Inferior parietal cortex (tissue), 1 donor: ENCODE data around the gene CAPN15.

Experiments used
- DNase-seq: peaks from one replicate; pipeline ENCODE4 v3.0.0-alpha.2; 2016; ENCODE audit errors: extremely low spot score

CAPN15 gene

GRCh38 chr16:577796-578195, 50.3 kb downstream of the CAPN15 start:
- no peak for DNase-seq

DNA sequence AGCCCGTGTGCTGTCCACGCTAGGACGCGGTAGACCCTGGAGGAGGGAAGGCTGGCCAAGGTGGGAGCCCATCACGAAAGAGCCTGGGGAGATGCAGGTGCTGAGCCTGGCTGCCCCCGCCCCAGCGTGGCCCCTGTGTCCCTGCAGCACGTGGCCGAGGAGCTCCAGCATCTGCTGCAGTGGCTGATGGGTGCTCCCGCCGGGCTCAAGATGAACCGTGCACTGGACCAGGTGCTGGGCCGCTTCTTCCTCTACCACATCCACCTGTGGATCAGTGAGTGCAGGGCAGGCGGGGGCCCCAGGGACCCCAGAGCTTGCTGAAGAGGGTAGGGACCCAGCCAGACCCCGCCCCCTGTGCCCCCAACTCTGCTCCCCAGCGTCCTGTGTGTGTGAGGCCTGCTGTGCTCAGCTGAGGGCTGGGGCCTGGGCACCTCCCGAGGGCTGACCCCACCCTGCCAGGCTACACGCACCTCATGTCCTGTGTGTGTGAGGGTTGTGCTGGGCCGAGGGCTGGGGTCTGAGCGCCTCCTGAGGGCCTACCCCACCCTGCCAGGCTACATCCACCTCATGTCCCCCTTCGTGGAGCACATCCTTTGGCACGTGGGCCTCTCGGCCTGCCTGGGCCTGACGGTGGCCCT, 50.8 kb downstream of the CAPN15 start:
- no peak for DNase-seq

- DNase-seq, result peak; percentile 64
These were observed 51.4 kb downstream of the CAPN15 start for GRCh38 chr16:578870-579405.

GRCh38 chr16:580141-580945, 52.8 kb downstream of the CAPN15 start:
- DNase-seq, result no peak

- DNase-seq, result no peak
These were observed 53.5 kb downstream of the CAPN15 start for GRCh38 chr16:580946-581498.

GRCh38 chr16:582218-582613, 54.7 kb downstream of the CAPN15 start:
- no peak for DNase-seq

GRCh38 chr16:582614-583331, 55.3 kb downstream of the CAPN15 start:
- no peak for DNase-seq

DNA sequence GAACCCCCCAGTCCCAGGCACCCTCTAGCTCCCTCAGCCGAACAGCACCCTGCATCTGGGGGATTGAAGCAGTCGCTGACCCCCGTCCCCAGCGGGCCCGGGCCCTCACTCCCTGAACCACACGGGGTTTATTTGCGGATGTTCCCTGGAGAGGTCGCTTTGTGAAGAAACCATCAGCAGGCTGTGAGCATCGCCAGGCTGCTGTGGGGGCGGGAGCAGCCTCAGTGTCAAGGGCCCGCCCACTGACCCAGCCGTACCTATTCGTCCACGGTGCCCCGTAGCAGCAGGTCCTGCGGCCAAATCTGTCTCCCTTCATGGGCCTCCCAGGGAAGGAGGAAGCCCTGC, 55.9 kb downstream of the CAPN15 start:
- DNase-seq, result no peak

DNA sequence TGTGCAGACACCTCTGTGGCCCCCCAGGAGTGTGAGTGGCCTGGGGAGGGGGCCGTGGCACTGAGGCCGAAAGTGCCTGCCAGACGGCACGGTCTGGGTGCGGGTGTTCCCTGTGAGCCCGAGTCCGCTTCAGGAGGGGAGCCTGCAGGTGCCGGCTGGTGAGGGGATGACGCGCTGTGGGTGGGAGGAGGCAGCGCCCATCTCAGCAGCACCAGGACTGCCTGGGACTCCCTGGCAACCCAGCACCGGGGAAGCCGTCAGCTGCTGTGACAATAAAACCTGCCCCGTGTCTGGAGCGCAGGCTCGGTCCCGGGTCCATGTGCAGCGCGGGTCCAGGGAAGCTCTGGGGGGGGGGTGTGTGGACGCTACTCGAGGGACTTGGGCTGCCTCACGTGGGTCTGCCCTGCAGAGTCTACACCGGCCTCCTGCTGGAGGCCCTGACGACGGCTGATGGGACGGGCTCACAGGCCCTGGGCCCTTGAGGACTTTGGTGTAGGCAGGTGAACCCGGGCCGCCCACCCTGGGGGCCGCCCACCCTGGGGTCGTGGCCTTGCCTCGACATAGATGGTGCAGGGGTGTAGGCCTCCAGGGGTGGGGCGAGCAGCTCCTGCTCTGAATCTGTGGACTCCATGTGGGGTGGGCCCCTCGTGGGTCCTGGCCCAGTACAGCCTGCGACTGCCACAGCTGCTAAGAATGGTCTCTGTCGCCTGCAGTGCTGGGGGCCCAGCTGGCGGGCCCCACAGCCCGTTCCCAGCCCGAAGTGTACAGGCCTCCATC, 56.5 kb downstream of the CAPN15 start:
- DNase-seq, result no peak

DNA sequence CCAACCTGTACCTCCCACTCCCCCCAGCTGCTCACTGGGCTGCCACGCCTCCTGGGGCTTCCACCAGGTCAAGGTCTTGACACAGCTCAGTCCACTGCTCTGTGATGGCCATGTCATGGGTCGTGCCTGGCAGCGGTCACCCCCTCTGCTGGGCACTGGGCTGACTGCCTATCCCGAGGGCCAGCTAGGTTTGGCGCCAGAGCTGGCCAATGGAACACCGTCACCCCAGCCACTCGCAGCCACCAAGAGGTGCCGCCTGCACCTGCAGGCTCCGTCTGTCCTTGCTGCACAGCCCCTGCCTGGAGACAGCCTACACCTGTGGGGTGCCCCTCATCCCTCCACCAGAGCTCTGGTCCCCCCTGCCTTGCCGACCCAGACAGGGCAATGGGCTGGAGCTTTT, 57.8 kb downstream of the CAPN15 start:
- no peak for DNase-seq

DNA sequence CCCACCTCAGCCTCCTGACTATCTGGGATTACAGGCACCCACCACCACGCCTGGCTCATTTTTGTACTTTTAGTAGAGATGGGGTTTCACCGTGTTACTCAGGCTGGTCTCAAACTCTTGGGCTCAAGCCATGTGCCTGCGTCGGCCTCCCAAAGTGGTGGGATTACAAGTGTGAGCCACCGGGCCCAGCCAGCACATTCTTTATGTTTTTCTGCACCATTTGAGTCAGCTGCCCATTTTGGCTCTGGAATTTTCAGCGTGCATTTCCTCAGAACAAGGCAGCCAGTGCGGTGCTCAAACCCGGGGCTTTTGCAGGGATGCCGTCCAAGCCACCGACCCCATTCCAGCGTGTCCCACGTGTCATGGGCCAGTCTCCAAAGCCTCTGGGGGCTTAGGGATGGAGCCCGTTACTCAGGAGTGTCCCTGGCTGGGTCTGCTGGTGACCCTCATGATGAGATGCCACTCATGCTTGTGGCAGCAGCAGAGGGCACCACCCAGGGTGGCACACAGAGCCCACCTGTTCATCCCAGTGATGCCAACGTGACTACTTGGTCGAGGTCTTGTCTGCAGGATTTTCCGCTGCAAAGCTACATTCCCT, 58.6 kb downstream of the CAPN15 start:
- DNase-seq, result no peak

DNA sequence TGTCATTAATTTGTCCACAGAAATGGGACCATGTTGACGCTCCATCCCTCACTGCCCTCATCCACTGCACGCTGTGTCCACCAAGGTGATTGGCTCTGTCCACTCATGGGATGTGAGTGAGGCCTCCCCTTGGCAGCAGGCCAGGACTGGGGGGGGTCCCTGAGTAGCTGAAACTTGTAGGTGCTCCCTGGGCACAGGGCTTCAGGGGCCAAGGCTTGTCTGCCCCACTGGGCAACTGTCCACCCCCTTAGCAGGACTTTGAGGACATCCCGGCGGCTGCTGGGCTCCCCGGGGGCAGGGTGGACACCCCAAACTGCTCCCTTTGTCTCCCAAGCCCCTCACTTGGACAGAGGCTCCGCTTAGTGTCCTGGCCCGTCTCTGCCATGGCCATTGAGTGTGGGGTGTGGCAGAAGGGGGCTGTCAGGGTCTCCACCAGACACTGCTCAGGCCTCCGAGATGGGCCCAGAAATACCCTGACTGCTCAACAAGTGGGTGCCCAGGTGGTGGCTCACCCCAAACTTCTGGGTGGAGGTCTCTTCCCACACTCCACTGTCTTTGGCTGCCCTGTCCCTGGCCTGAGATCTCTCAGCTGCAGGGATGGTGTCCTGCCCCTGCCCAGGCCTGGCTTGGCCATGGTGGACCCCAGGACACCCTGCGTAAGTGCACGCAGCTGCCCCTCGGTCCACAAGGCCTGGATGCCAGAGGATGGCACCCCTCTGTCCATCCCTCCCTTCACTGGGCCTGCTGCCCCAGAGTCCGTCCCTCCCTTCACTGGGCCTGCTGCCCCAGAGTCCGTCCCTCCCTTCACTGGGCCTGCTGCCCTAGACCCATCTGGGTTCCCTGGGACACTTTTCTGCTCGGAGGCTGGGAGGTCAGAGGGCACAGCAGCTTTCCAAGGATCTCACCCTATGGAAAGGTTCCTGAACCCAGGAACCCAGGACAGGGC, 59.4 kb downstream of the CAPN15 start:
- no peak for DNase-seq

DNA sequence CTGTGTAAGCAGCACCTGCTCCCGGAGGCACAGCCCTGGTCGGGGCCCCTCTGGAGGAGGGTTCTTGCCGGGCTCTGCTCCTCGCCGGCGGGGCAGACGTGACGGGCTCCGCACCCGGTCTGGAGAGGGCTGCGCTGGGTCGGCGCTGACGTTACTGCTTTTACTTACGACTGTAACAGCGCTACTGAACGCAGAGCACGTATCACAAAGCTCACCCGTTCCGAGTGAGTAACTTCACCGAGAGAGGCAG, 61.1 kb downstream of the CAPN15 start:
- DNase-seq, result no peak

GRCh38 chr16:588889-589657, 61.6 kb downstream of the CAPN15 start:
- peak; percentile 96 for DNase-seq

GRCh38 chr16:589658-590187, 62.2 kb downstream of the CAPN15 start, which contains the start of gene RAB40C:
TSS of gene RAB40C (plus strand) at chr16:590066. CDS start at chr16:590292, 226 bp downstream.
- peak; percentile 90 for DNase-seq

DNA sequence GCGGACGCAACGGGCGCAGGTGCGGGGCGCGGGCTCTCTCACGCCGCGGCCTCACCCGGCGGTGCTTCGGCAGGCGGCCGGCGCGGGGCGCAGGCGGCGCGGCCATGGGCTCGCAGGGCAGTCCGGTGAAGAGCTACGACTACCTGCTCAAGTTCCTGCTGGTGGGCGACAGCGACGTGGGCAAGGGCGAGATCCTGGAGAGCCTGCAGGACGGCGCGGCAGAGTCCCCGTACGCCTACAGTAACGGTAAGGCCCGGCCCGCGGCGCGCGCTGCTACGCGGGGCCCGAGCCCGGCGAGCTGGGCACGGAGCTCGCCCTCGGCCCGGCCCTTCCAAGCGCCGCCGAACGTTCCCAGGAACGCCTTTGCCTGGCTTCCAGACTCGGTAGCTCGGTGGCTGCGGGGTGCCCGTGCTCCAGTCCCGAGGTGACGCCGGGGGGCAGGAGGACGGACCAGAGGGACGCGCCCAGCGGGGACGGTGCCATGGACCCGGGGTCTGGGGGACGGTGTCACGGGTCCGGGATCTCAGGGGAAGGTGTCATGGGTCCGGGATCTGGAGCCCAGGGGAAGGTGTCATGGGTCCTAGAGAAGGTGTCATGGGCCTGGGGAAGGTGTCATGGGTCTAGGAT, 62.8 kb downstream of the CAPN15 start:
- no peak for DNase-seq

DNA sequence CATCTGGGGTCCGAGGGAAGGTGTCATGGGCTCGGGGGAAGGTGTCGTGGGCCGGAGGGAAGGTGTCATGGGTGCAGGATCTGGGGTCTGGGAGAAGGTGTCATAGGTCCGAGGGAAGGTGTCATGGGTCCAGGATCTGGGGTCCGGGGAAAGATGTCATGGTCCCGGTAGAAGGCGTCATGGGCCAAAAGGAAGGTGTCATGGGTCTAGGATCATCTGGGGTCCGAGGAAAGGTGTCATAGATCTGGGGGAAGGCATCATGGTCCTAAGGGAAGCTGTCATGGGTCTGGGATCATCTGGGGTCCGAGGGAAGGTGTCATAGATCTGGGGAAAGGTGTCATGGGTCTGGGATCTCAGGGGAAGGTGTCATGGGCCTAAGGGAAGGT, 63.3 kb downstream of the CAPN15 start:
- no peak for DNase-seq

DNA sequence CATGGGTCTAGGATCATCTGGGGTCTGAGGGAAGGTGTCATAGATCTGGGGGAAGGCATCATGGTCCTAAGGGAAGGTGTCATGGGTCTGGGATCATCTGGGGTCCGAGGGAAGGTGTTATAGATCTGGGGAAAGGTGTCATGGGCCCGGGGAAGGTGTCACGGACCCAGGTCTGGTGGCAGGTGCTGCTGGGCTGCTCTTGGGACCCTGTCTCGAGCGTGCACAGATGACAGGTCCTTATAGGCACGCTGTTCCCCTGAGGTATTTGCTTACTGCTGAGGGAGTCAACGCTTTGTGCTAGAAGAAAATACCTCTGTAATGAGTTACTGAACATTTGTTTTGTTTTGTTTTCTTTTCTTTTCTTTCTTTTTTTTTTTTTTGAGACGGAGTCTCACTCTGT, 63.7 kb downstream of the CAPN15 start:
- DNase-seq, result no peak
